Measurements from ENCODE around the gene VILL. TPM values are rescaled to one million over a fixed set of nuclear protein-coding genes. Genes with fewer than 3 reads are reported as not detected.

Gene VILL
- total RNA-seq, 4 donors from 2014 or later = 3.4 to 9.0 (median 7.0) TPM

DNA sequence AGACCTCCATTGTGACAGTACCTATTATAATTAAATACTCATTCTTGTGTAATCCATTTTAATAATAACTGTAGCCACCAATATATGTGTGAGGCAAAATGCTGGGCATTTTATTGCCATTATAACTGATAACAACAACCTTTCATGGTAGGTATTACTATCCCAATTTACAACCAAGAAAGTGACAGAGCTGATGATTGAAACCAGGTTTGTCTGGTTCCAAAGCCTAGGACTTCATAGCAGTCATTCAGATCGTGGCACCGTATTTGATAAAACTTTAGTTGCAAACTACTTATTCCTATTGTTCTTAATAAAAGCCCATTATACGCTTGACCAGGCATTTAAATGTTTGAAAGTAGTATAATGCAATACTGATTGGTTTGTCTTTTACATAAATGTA lies 26.4 kb upstream of the VILL start:
- TF ChIP-seq CTCF (IDR thresholded peaks at IDR 0.05; ENCODE audit: low read depth) = no peak

- no peak for TF ChIP-seq CTCF (IDR thresholded peaks at IDR 0.05; ENCODE audit: low read depth)
Observed at GRCh38 chr3:37964716-37965115, 25.9 kb upstream of the VILL start.

DNA sequence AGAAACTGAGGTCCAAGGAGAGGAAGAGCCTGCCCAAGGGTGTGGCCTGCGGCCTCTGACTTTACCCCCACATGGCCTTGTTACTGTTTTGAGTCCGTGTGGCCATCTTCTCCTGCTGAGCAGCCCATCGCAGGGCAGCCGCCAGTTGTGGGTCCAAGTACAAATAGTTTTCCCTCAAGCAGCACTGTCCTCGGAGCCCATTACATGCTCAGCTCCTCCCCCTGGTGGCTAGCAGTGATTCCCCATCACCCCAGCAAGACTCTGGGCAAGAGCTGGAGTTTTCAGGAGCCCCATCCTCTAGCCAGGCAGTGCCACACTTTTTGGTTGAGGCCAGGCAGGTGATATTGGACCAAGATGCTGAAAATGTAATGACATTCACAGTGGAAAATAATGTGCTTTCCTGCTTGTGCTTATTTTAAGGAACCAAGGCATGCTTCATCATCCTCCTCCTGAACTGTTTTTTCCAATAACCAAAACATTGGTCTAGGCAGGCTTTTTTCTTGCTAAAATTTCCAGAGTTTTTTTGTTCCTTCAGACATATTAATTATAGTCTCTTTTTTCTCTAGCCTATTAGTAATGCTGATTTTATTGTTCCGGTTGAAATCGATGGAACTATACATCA lies 23.2 kb upstream of the VILL start:
- no peak for TF ChIP-seq CTCF (IDR thresholded peaks at IDR 0.05; ENCODE audit: low read depth)

- no peak for TF ChIP-seq CTCF (IDR thresholded peaks at IDR 0.05; ENCODE audit: low read depth)
Observed at GRCh38 chr3:37968199-37968598, 22.4 kb upstream of the VILL start.

DNA sequence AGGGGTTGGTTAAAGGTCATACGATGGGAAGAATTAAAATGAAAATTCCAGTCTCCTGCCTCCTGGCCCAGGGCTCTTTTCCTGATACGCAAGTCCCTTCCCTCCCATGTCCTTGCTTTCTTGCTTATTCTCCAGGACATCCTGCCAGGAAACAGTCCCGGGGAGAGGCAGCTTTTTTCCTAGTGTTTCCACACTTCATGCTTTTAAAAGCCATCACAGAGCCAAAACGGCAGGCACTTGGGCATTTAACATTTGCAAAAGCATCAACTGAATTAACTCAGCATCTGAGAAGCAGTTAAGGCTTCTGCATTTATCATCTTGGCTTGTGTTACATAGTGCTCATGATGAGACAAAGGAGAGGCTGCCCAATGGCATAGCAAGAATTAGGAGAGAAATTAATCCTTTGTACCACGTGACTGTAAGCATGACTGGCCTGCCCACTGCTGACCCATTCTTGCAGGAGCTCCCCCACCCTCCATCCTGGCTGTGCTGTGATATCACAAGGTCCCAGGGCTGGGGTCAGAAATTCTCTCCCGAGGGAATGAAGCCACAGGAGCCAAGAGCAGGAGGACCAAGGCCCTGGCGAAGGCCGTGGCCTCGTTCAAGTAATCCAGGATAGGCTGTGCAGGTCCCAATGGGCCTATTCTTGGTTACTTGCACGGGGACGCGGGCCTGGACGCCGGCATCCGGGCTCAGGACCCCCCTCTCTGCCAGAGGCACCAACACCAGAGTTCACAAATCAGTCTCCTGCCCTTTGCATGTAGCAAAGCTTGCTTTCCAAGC lies 21.6 kb upstream of the VILL start:
- no peak for TF ChIP-seq CTCF (IDR thresholded peaks at IDR 0.05; ENCODE audit: low read depth)

- no peak for TF ChIP-seq CTCF (IDR thresholded peaks at IDR 0.05; ENCODE audit: low read depth)
Observed at GRCh38 chr3:37969596-37970100, 20.9 kb upstream of the VILL start.

- no peak for TF ChIP-seq CTCF (IDR thresholded peaks at IDR 0.05; ENCODE audit: low read depth)
Observed at GRCh38 chr3:37970802-37971201, 19.8 kb upstream of the VILL start.
